A673 (cell line): ENCODE measurements around the gene TMEM183A. TPM values are rescaled to one million over a fixed set of nuclear protein-coding genes. Genes with fewer than 3 reads are reported as not detected.

ENCODE experiments used
- BruUV-seq: library from RNA; stranded (reverse); fragments of 400-500 nt; replicated peaks from 2 replicates; lab custom pipeline; 2021; lab: Mats Ljungman, UMichigan
- CTCF ChIA-PET: fragments of 300-600 bp; sonication (Branson Sonifier 250); formaldehyde crosslinking; loops from one replicate; lab custom pipeline; 2022; ENCODE audit warnings: antibody characterized with exemption; lab: Charles Lee
- POLR2A ChIA-PET: fragments of 300-600 bp; sonication (Branson Sonifier 250); formaldehyde crosslinking; loops from one replicate; lab custom pipeline; 2022; ENCODE audit warnings: antibody characterized with exemption; ENCODE audit not compliant: low non-redundant PET; lab: Charles Lee
- DNase-seq: peaks from one replicate; pipeline ENCODE4 v3.0.0-alpha.2; 2015; ENCODE audit warnings: low spot score
- H3K27ac ChIP-seq: fragments of 200-600 bp; sonication (generic); 2 replicates; pipeline ENCODE4 v1.5.1; 2016; ENCODE audit warnings: mixed run types, low read depth, mild to moderate bottlenecking, mixed read lengths, antibody characterized with exemption, low read length; ENCODE audit not compliant: poor library complexity, severe bottlenecking
- H3K27me3 ChIP-seq: fragments of 200-600 bp; sonication (generic); replicated peaks from 2 replicates; pipeline ENCODE4 v1.6.1; 2017; ENCODE audit warnings: mixed run types, low read depth, mild to moderate bottlenecking, mixed read lengths, antibody characterized with exemption, low read length; ENCODE audit not compliant: insufficient read depth, poor library complexity
- H3K36me3 ChIP-seq: fragments of 200-600 bp; sonication (generic); 2 replicates; pipeline ENCODE4 v1.6.1; 2016; ENCODE audit warnings: mixed run types, mild to moderate bottlenecking, mixed read lengths, antibody characterized with exemption, low read length; ENCODE audit not compliant: insufficient read depth, poor library complexity, severe bottlenecking
- H3K4me1 ChIP-seq: fragments of 200-600 bp; sonication (generic); 2 replicates; pipeline ENCODE4 v1.6.1; 2017; ENCODE audit warnings: mixed run types, mild to moderate bottlenecking, mixed read lengths, antibody characterized with exemption, low read length; ENCODE audit not compliant: insufficient read depth, poor library complexity, severe bottlenecking
- H3K4me3 ChIP-seq: fragments of 200-600 bp; sonication (generic); 2 replicates; pipeline ENCODE4 v1.5.1; 2016; ENCODE audit warnings: low read depth, mixed run types, mild to moderate bottlenecking, mixed read lengths, low read length; ENCODE audit not compliant: poor library complexity, severe bottlenecking
- H3K9me3 ChIP-seq: fragments of 200-600 bp; sonication (generic); 2 replicates; pipeline ENCODE4 v1.6.1; 2016; ENCODE audit warnings: mixed run types, low read depth, mild to moderate bottlenecking, mixed read lengths, antibody characterized with exemption, low read length; ENCODE audit not compliant: poor library complexity, severe bottlenecking
- CTCF ChIP-seq: fragments of 300-800, 200-600 bp; sonication (generic); conservative IDR thresholded peaks from 2 replicates; pipeline ENCODE4 v1.5.1; 2017; ENCODE audit warnings: low read depth, mild to moderate bottlenecking, antibody characterized with exemption, low read length, moderate library complexity, mixed read lengths
- EZH2 ChIP-seq: fragments of 200-600 bp; sonication (generic); IDR thresholded peaks from 2 replicates; pipeline ENCODE4 v1.6.1; 2017; ENCODE audit warnings: borderline replicate concordance, low read depth, mild to moderate bottlenecking, mixed read lengths, antibody characterized with exemption, low read length; ENCODE audit not compliant: poor library complexity, severe bottlenecking
- intact Hi-C: fragments of 100-400 bp; cut with micrococcal nuclease; formaldehyde crosslinking; loops from one replicate; pipeline ENCODE4 v1.10.0; 2022; ENCODE audit not compliant: unreplicated experiment
- total RNA-seq: library from RNA; stranded (reverse); gene quantifications from 2 replicates; pipeline ENCODE4 v1.2.3, GENCODE V29; 2021

Gene TMEM183A
- total RNA-seq, 1 experiment from 2014 or later: 65.1 TPM

GRCh38 chr1:203036537-203036936 is 29.4 kb downstream of the TMEM183A start:
- CTCF ChIA-PET: interaction anchor here (1.3 kb wide), 1 partner anchor 10 kb away, joined by 9 read pairs; no protein-coding TSS in a partner anchor
- DNase-seq: no peak
- no peak overlapping the region for H3K4me3 ChIP-seq
- H3K4me1 ChIP-seq: no peaks in the 10 kb centered on the region
- no peaks in the 10 kb centered on the region for H3K27me3 ChIP-seq
- H3K27ac ChIP-seq: no peak overlapping the region
- no peaks in the 10 kb centered on the region for H3K36me3 ChIP-seq
- TF ChIP-seq EZH2 (no peak), CTCF (no peak)
- intact Hi-C loops: no loop called here
- BruUV-seq: no TSS peak
- H3K9me3 ChIP-seq: no peaks in the 10 kb centered on the region
- POLR2A ChIA-PET: no interaction called here

DNA sequence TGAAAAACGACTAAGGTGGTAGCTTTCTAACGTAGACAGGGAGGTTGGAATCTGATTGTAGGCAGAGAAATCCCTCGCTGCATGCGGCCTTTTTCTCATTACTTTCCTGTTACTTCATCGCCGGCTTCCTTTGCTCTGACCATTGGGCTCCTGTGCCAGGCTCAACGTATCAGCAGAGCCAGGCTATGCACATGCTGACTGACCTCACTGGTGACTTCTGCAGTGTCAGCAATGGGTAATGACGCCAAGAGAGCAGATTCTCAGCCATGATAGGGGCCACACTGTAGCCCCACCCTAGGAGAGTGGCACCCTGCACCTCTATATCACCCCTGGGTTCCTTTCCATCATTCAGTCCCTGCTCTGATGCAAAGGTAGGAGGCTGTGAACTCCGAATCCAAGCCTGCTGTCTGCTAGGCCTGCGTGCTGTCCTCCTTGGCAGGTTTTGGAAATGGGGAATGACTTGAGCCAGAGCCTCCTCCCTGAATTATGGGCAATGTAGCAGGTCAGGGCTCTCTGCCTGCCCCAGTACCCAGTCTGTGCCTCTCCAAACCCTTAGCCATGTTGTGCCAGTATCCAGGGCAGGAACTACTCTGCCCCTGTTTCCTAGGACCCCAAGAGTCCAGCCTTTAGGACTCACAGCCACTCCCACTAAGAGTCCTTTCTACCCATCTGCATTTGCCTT is 30.5 kb downstream of the TMEM183A start:
- intact Hi-C loops: loop anchor here (2.0 kb wide), 1 partner anchor 231 kb away; no protein-coding TSS in a partner anchor
- Histone ChIP-seq H3K4me1 (no peaks in the 10 kb centered on the region), H3K27ac (no peak overlapping the region), H3K9me3 (no peaks in the 10 kb centered on the region), H3K4me3 (no peak overlapping the region), H3K27me3 (no peaks in the 10 kb centered on the region), H3K36me3 (no peaks in the 10 kb centered on the region)
- BruUV-seq: no TSS peak
- TF ChIP-seq EZH2 (no peak), CTCF (no peak)
- DNase-seq: no peak
- POLR2A ChIA-PET: no interaction called here
- CTCF ChIA-PET: interaction anchor here (2.7 to 3.5 kb wide), 3 partner anchors 8 to 179 kb away, joined by 13 to 65 read pairs (median 23); no protein-coding TSS in a partner anchor

GRCh38 chr1:203038217-203038741 is 31.1 kb downstream of the TMEM183A start:
- POLR2A ChIA-PET: no interaction called here

More at GRCh38 chr1:203038217-203038741, 31.1 kb downstream of the TMEM183A start:
- TF ChIP-seq CTCF (0 out of 2 replicates have a peak, but pooled peaks have one; percentile 14), EZH2 (no peak)
- Histone ChIP-seq H3K4me1 (no peaks in the 10 kb centered on the region), H3K27ac (no peak overlapping the region), H3K9me3 (no peaks in the 10 kb centered on the region), H3K36me3 (no peaks in the 10 kb centered on the region), H3K4me3 (no peak overlapping the region), H3K27me3 (no peaks in the 10 kb centered on the region)
- intact Hi-C loops: loop anchor here (2.0 kb wide), 1 partner anchor 231 kb away; no protein-coding TSS in a partner anchor
- DNase-seq: peak; percentile 25
- CTCF ChIA-PET: interaction anchor here (0.6 to 3.5 kb wide), 4 partner anchors 9 to 178 kb away, joined by 3 to 65 read pairs (median 18); no protein-coding TSS in a partner anchor
- BruUV-seq: no TSS peak
